ENCODE results near the gene C3. TPM values are rescaled to one million over a fixed set of nuclear protein-coding genes. Genes with fewer than 3 reads are reported as not detected.
A peak's percentile ranks its signal among the peaks of the same experiment; 100 is the strongest.
"Not testable (repeated sequence)": the region's sequence is repeated elsewhere in the genome, so short reads cannot be mapped to it uniquely, and the experiment has no call there.

Gene C3
- total RNA-seq, 1 donor from 2014 or later = 133 TPM

DNA sequence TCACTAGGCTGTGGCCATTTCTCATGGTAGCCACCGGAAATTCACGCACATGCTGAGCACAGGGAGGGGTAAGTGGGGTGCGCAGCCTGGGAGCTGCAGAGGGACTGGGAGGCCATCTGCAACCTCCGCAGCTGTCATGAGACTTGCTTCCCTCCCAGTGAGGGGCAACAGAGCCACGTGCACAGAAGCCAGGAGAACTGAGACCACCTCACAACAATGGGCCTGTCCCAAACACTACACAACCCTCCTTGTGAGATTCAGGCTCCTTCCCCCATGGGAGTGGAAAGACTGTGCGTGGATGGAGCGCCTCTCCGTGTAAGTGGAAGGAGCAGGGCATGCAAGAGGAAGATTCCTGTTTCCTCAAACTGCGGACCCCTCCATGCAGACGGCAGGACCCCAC is 8.8 kb downstream of the C3 start:
- Histone ChIP-seq H3K27ac (replicated peaks) (no peak overlapping the region), H3K4me1 (no peaks in the 10 kb centered on the region), H3K4me3 (no peak overlapping the region), H3K36me3 (no peaks in the 10 kb centered on the region), H3K27me3 (ENCODE audit: low read depth) (peaks cover 92% of the 10 kb centered on the region), H3K9me3 (replicated peaks) (no peaks in the 10 kb centered on the region)
- intact Hi-C loops (cut with micrococcal nuclease) = no loop called here
- DNase-seq = no peak
- no peak for TF ChIP-seq CTCF (IDR thresholded peaks at IDR 0.05; ENCODE audit: borderline replicate concordance)

DNA sequence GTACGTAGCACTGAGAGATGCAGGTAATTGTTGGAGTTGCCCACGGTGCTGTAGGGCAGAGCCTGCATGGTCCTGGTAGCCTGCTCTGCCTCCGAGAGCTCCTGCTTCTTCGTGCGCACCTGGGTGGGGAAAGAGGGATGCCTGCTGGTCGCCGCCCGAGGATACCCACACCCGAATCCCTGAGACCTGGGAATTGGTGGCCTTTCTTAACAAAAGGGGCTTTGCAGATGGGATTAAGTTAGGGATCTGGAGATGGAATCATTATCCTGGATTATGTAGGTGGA is 9.4 kb downstream of the C3 start:
- H3K4me3 ChIP-seq = no peak overlapping the region
- H3K27me3 ChIP-seq (ENCODE audit: low read depth) = peaks cover 90% of the 10 kb centered on the region
- no peak for DNase-seq
- no peaks in the 10 kb centered on the region for H3K36me3 ChIP-seq
- H3K9me3 ChIP-seq (replicated peaks) = no peaks in the 10 kb centered on the region
- intact Hi-C loops (cut with micrococcal nuclease) = no loop called here
- no peak overlapping the region for H3K27ac ChIP-seq (replicated peaks)
- H3K4me1 ChIP-seq = no peaks in the 10 kb centered on the region
- no peak for TF ChIP-seq CTCF (IDR thresholded peaks at IDR 0.05; ENCODE audit: borderline replicate concordance)

- DNase-seq = no peak
- H3K9me3 ChIP-seq (replicated peaks) = no peaks in the 10 kb centered on the region
- no peaks in the 10 kb centered on the region for H3K36me3 ChIP-seq
- no peak for TF ChIP-seq CTCF (IDR thresholded peaks at IDR 0.05; ENCODE audit: borderline replicate concordance)
- H3K27ac ChIP-seq (replicated peaks) = no peak overlapping the region
- peak overlapping the region; percentile 4 for H3K4me3 ChIP-seq
- H3K4me1 ChIP-seq = no peaks in the 10 kb centered on the region
- peaks cover 86% of the 10 kb centered on the region for H3K27me3 ChIP-seq (ENCODE audit: low read depth)
- intact Hi-C loops (cut with micrococcal nuclease) = no loop called here
Measured at GRCh38 chr19:6710273-6711077, 10.0 kb downstream of the C3 start.

DNA sequence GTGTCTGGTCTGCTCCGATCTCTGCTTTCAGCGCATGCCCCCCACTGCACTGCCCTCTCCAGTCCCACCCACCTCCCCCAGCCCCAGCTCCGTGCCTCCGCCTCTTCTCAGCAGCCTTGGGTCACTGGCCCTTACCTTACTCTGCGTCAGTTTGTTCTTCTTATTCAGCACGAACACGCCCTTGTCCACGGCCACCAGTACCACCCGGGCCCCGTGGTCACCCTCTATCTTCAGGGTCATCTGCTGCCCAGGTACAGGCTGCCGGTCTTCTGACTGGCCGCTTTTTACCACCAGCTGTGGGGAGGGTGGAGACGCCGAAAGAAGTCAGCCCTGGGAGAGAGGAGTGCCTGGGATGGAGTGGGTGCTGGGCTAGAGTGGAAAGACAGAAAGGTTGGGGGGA is 10.9 kb downstream of the C3 start:
- Histone ChIP-seq H3K9me3 (replicated peaks) (no peaks in the 10 kb centered on the region), H3K4me3 (no peak overlapping the region), H3K27me3 (ENCODE audit: low read depth) (peaks cover 77% of the 10 kb centered on the region), H3K4me1 (no peaks in the 10 kb centered on the region), H3K36me3 (no peaks in the 10 kb centered on the region), H3K27ac (replicated peaks) (no peak overlapping the region)
- DNase-seq = no peak
- no peak for TF ChIP-seq CTCF (IDR thresholded peaks at IDR 0.05; ENCODE audit: borderline replicate concordance)
- intact Hi-C loops (cut with micrococcal nuclease) = no loop called here

DNA sequence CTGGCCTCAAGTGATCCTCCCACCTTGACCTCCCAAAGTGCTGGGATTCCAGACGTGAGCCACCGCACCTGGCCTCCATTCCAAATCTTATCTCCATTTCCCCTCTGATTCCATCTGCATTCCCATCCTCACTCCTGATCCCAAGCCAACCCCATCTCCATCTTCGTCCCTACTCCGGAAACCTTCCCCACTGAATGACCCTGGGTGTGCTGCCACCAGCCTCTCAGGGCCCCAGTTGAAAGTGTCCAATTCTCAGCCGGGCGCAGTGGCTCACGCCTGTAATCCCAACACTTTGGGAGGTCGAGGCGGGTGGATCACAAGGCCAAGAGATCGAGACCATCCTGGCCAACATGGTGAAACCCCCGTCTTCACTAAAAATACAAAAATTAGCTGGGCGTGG is 11.5 kb downstream of the C3 start:
- H3K4me1 ChIP-seq; H3K27ac ChIP-seq (replicated peaks); H3K4me3 ChIP-seq; H3K9me3 ChIP-seq (replicated peaks); DNase-seq; H3K36me3 ChIP-seq; intact Hi-C loops (cut with micrococcal nuclease): not testable (repeated sequence)
- peaks cover 71% of the 10 kb centered on the region for H3K27me3 ChIP-seq (ENCODE audit: low read depth)

- no peak for TF ChIP-seq CTCF (IDR thresholded peaks at IDR 0.05; ENCODE audit: borderline replicate concordance)
Measured at GRCh38 chr19:6708346-6708745, 12.1 kb downstream of the C3 start.

More at GRCh38 chr19:6708346-6708745, 12.1 kb downstream of the C3 start:
- DNase-seq = no peak
- Histone ChIP-seq H3K4me1 (no peaks in the 10 kb centered on the region), H3K27me3 (ENCODE audit: low read depth) (peaks cover 76% of the 10 kb centered on the region), H3K36me3 (no peaks in the 10 kb centered on the region), H3K4me3 (no peak overlapping the region), H3K27ac (replicated peaks) (no peak overlapping the region), H3K9me3 (replicated peaks) (no peaks in the 10 kb centered on the region)
- intact Hi-C loops (cut with micrococcal nuclease) = no loop called here

All from left ventricle myocardium inferior (tissue), 1 donor.